GM18867 (cell line): ENCODE results near the gene KCNQ1.

Source experiments
- ATAC-seq: cut with Tn5 transposase; IDR thresholded peaks from one replicate; pipeline ENCODE4 v1.9.1; 2021; ENCODE audit warnings: mild to moderate bottlenecking, moderate library complexity; ENCODE audit not compliant: unreplicated experiment

Gene KCNQ1

GRCh38 chr11:2865922-2866577 is 421.2 kb downstream of the KCNQ1 start:
- no peak for ATAC-seq

- no peak for ATAC-seq
Observed at GRCh38 chr11:2867142-2867541, 422.3 kb downstream of the KCNQ1 start.

- ATAC-seq: no peak
Observed at GRCh38 chr11:2867722-2868505, 423.1 kb downstream of the KCNQ1 start.

DNA sequence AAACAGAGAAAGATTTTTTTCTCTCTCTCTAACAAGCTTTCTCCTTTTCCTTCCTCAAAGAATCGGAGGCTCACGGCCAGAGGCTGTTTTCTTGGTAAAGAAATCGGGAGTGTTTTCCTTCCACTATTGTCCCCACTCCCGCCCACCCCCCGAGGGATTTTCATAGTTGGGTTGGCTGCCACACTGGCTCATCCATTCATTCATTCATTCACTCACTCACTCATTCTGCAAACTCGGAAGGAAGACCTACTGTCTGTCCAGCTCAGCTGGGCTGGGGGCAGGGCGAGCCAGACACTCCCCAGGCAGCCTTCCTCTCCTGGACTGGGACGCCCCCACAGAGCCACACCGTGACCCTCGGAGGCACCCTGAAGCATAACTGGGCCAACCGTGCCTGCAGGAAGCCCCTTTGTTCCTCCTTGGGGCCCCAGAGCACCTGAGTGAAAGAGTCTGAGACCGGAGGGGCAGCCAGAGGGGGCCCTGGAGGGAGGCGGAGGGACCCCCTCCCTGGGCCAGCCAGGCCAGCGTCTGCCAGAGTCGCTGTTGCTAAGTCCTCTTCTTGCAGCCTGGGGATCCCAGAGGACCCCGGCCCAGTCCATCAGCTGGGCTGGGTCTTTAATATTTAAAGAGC is 423.8 kb downstream of the KCNQ1 start:
- no peak for ATAC-seq

GRCh38 chr11:2869134-2869526 is 424.3 kb downstream of the KCNQ1 start:
- ATAC-seq: no peak

- ATAC-seq: no peak
Observed at GRCh38 chr11:2869561-2870427, 425.0 kb downstream of the KCNQ1 start.

- no peak for ATAC-seq
Observed at GRCh38 chr11:2870460-2870859, 425.7 kb downstream of the KCNQ1 start.

- ATAC-seq: no peak
Observed at GRCh38 chr11:2870969-2871680, 426.3 kb downstream of the KCNQ1 start.

DNA sequence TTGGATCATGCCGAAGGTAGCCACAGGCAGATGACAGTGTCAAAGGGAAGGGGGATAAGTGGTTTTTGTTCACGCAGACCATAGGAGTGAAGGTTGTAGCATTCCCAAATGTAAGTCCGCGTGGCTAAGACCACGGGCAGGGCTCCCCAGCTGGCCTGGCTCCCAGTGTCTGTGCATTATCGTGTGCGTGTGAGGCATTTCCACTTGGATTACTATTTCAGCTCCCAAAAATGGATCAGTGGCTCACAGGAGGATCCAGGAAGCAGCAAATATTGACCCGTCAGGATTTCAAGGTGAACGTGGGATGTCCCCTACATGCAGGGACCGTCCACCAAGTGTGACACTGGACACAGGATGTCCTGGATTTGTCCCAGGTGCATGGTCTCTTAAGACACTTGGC is 430.2 kb downstream of the KCNQ1 start:
- no peak for ATAC-seq

DNA sequence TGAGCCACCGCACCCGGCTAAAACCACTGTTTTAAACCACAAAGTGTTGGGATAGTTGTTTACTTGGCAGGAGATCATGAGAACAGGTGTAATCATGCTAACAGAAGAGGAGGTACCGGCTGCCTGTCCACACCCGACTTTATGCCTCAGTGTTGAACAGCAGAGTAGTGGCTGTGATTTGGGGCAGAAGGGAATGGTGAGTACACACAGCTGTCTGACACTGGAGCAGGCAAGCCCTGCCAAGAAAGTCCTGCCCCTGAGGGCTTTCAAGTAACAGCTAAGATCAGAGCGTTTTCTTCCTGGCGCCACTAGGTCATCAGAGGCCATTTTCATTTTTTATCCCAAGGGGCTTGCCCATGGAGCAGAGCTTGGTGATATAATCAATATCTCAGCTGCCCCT is 432.7 kb downstream of the KCNQ1 start:
- no peak for ATAC-seq

- no peak for ATAC-seq
Observed at GRCh38 chr11:2878782-2879181, 434.0 kb downstream of the KCNQ1 start.

DNA sequence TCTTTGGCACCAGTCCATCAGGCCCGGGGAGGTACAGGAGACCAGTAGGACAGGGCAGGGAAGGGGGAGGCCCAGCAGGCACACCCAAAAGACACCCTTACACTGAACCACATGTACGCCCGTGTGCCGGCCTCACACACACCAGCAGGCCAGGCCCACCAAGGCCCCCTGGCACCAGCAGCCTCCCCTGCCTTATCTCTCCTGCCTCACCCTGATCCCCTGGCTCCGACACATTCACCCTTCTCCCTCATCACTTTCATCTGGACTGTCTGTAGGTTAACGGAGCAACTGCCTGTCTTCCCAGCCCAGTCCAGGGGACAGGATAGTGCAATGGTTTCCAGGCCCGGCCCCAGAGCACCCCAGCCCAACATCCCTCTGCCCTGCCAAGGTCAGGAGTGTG is 435.8 kb downstream of the KCNQ1 start:
- ATAC-seq: no peak

GRCh38 chr11:2881076-2881980 is 436.5 kb downstream of the KCNQ1 start:
- no peak for ATAC-seq

DNA sequence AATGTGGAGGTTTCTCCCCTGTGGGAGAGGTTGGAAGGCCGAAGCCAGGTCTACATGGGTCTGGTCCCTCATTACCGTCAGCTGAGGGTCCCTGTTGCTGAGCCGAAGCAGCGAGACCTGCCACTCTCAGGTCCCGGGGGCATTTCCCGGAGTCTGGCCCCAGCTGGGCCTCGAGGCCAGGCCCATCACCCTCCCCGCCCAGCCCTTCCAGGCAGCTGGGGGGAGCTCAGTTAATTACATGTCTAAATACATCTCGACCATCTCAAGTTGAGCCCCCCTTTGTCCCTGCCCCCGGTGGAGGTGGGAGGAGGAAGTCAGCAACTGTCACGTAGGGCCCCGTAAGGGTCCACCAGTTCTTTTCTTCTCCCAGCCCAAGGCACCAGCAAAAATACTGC is 437.2 kb downstream of the KCNQ1 start:
- ATAC-seq: no peak

DNA sequence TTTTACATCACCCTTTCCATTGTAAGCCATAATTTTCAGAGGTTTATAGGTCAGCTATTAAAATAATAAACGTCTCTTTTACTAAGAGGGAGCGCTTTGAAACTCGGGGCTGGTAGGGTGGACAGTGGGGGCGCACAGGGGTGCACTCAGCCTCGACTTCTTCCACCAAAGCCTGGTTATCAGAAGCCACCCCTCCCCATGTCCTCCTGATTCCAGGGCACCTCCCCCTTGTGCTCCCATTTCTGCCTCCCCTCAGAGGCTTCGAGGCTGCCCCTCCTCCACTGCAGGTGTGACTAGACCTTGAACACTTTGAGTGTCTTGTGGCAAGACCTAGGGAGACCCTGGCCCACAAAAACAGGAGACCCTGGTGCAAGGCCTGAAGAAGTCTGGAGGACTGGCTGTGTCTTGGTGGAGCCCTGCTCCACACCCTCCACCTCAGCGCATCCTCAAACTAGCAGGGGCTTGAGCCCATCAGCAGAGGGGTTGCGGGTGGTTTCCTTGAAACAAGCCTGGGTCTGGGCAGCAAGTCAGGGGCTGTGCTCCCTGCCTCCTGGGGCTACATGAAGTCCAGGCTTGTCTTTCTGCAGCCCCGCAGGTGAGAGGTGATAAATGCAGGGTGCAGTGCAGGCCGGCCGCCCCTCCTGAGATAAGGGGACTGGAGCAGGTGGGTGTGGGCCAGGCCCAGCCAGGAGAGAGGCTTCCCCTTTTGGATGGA is 437.7 kb downstream of the KCNQ1 start:
- no peak for ATAC-seq

DNA sequence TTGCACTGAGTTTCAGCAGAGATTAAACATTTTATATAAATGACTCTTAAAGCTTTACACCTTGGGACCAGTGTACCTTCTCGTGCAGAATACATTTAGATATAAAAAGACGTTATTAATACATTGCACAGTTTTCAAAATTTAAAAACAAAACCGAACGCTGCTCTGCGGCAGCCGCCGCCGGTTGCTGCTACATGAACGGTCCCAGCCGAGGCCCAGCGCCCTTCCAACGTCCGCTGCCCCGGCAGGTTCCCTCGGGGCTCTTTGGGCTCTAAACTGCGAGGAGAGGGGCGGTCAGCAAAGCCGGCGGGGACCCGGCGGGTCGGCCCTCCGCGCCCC is 438.8 kb downstream of the KCNQ1 start:
- ATAC-seq: no peak

DNA sequence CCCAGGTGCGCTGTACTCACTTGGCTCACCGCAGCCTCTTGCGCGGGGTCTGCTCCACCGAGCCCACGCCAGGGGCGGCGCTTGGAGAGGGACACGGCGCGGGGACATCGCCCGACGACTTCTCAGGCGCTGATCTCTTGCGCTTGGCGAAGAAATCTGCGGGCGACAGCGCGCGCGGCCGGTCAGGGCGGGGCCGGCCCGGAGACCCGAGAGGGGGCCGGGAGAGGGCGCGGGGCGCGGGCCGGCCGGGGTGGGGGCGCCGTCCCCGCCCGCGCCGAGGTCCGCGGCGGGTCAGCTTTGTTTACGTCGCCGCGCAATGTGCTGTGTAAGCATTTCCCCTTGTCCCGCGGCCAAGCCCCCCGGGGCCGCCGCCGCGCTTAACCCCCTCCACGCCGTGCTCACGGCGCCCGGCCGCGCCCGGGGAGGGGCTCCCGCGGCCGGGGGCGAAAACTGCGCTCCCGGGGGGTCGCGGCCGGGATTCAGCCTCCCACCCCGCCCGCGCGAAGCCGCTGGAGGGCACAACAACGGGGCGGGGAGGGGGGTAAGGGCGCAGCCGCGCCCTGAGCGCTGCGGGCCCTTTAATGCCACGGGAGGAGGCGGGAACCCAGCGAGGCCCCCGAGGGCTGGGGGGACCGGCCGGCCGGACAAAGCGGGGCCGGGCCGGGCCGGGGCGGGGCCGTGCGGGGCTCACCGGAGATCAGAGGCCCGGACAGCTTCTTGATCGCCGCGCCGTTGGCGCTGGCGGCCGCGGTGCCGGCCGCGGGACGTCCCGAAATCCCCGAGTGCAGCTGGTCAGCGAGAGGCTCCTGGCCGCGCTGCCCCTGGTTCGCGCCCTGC is 439.4 kb downstream of the KCNQ1 start:
- ATAC-seq: no peak

DNA sequence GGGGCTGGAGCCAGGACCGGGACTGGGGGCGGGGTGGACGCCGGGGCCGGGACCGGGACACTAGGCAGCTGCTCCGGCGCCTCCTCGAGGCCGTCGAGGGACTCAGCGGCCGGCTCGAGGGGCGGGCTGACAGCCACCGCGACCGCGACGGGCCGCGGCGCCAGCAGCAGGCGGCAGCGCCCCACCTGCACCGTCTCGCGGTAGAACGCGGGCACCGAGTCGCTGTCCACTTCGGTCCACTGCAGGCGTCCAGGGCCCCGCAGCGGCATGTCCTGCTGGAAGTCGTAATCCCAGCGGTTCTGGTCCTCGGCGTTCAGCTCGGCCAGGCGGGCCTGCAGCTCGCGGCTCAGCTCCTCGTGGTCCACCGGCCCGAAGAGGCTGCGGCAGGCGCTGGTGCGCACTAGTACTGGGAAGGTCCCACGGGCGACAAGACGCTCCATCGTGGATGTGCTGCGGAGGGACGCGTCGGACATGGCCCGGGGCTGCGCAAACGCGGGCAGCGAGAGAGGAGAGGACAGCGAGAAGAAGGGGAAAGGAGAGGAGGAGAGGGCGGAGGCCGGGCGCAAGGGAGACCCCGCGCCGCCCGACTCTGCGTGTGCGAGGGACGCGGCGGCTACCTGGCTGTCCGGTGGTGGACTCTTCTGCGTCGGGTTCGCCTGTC is 440.3 kb downstream of the KCNQ1 start:
- no peak for ATAC-seq
